Measurements from ENCODE around the gene HCK.

- no peak for TF ChIP-seq POLR2AphosphoS5 (IDR thresholded peaks at IDR 0.05; ENCODE audit: low read depth, low read length)
- TF ChIP-seq REST (IDR thresholded peaks at IDR 0.05; ENCODE audit: insufficient read depth in 1 of 2, low read depth in 2 of 2, low read length in 2 of 2) = no peak
These were observed 47.1 kb upstream of the HCK start for GRCh38 chr20:32004963-32005362.

Measured in PFSK-1 (cell line).